ENCODE data around the gene AMH. TPM values are rescaled to one million over a fixed set of nuclear protein-coding genes. Genes with fewer than 3 reads are reported as not detected.

Gene AMH
- total RNA-seq, 3 donors from 2014 or later = 2.7 to 5.1 (median 3.8) TPM

GRCh38 chr19:2223391-2223790 lies 25.7 kb upstream of the AMH start:
- no peak for DNase-seq
- intact Hi-C loops (cut with DNase I, micrococcal nuclease) = no loop called here
- no peak for ATAC-seq
- Histone ChIP-seq H3K4me1 (ENCODE audit: low read depth) (no peaks in the 10 kb centered on the region), H3K4me3 (no peak overlapping the region), H3K9me3 (no peaks in the 10 kb centered on the region), H3K36me3 (ENCODE audit: low read depth) (peaks cover 11% of the 10 kb centered on the region)
- TF ChIP-seq, protein P1, sequence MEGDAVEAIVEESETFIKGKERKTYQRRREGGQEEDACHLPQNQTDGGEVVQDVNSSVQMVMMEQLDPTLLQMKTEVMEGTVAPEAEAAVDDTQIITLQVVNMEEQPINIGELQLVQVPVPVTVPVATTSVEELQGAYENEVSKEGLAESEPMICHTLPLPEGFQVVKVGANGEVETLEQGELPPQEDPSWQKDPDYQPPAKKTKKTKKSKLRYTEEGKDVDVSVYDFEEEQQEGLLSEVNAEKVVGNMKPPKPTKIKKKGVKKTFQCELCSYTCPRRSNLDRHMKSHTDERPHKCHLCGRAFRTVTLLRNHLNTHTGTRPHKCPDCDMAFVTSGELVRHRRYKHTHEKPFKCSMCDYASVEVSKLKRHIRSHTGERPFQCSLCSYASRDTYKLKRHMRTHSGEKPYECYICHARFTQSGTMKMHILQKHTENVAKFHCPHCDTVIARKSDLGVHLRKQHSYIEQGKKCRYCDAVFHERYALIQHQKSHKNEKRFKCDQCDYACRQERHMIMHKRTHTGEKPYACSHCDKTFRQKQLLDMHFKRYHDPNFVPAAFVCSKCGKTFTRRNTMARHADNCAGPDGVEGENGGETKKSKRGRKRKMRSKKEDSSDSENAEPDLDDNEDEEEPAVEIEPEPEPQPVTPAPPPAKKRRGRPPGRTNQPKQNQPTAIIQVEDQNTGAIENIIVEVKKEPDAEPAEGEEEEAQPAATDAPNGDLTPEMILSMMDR (IDR thresholded peaks at IDR 0.05) = no peak

GRCh38 chr19:2223959-2224358 lies 25.2 kb upstream of the AMH start:
- Histone ChIP-seq H3K36me3 (ENCODE audit: low read depth) (peaks cover 11% of the 10 kb centered on the region), H3K4me1 (ENCODE audit: low read depth) (no peaks in the 10 kb centered on the region), H3K4me3 (no peak overlapping the region), H3K9me3 (no peaks in the 10 kb centered on the region)
- TF ChIP-seq, protein P1 (IDR thresholded peaks at IDR 0.05) = no peak
- ATAC-seq (peak; percentile 49), DNase-seq (no peak)
- intact Hi-C loops (cut with DNase I, micrococcal nuclease) = no loop called here

DNA sequence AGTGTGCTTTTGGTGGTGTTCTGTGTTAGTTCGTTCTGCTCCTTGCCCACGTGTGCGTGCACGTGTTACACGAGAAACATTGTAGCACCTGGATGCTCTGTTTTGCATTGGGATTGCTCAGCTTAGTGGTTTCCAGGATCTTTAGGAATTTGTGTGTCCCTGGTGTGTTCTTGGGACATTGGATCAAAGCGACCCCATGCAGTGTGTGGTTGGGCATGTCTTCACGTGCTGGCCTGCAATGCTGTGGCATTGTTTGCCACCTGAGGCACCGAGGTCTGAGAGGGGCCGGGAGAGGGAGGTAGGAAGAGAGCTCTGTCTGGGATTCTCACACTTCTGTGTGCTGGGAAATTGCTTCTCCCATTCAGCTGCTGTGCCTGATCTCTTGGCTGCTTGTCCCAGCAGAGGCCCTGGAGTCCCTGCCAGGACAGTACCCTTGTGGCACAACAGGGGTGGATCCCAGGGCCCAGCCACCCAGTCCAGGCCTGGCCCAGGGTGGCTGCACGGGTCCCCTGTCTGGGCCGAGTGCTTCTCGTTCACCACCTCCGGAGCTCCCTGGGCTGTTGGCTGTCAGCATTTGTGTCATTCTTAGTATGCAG lies 24.3 kb upstream of the AMH start:
- intact Hi-C loops (cut with DNase I, micrococcal nuclease) = no loop called here
- Histone ChIP-seq H3K4me1 (ENCODE audit: low read depth) (no peaks in the 10 kb centered on the region), H3K36me3 (ENCODE audit: low read depth) (peaks cover 11% of the 10 kb centered on the region), H3K9me3 (no peaks in the 10 kb centered on the region), H3K4me3 (no peak overlapping the region)
- TF ChIP-seq, protein P1 (IDR thresholded peaks at IDR 0.05) = no peak
- DNase-seq (no peak), ATAC-seq (no peak)

GRCh38 chr19:2225415-2226050 lies 23.6 kb upstream of the AMH start:
- no peak for DNase-seq
- Histone ChIP-seq H3K9me3 (no peaks in the 10 kb centered on the region), H3K4me3 (no peak overlapping the region), H3K4me1 (ENCODE audit: low read depth) (no peaks in the 10 kb centered on the region), H3K36me3 (ENCODE audit: low read depth) (peaks cover 10% of the 10 kb centered on the region)
- intact Hi-C loops (cut with DNase I, micrococcal nuclease) = no loop called here
- no peak for ATAC-seq
- TF ChIP-seq, protein P1 (IDR thresholded peaks at IDR 0.05) = no peak

GRCh38 chr19:2226051-2226839 lies 22.9 kb upstream of the AMH start:
- no peaks in the 10 kb centered on the region for H3K9me3 ChIP-seq
- no peak overlapping the region for H3K4me3 ChIP-seq
- H3K36me3 ChIP-seq (ENCODE audit: low read depth) = peaks cover 6% of the 10 kb centered on the region
- ATAC-seq (no peak), DNase-seq (no peak)
- intact Hi-C loops (cut with DNase I, micrococcal nuclease) = no loop called here
- H3K4me1 ChIP-seq (ENCODE audit: low read depth) = no peaks in the 10 kb centered on the region
- TF ChIP-seq, protein P1 (IDR thresholded peaks at IDR 0.05) = no peak
